Daoy (cell line): ENCODE data around the gene PNPLA5. TPM values are rescaled to one million over a fixed set of nuclear protein-coding genes. Genes with fewer than 3 reads are reported as not detected.

Source experiments
- DNase-seq: peaks from one replicate; pipeline ENCODE4 v3.0.0-alpha.2; 2015; ENCODE audit warnings: low read depth
- total RNA-seq: library from RNA; depleted of rRNA; stranded (reverse); fragments of >200 nt; shearing (Covaris generic); gene quantifications from 2 replicates; pipeline ENCODE4 v1.2.3, GENCODE V29; 2014; rRNA removed

PNPLA5 gene
- total RNA-seq, 1 experiment from 2014 or later: not detected

DNA sequence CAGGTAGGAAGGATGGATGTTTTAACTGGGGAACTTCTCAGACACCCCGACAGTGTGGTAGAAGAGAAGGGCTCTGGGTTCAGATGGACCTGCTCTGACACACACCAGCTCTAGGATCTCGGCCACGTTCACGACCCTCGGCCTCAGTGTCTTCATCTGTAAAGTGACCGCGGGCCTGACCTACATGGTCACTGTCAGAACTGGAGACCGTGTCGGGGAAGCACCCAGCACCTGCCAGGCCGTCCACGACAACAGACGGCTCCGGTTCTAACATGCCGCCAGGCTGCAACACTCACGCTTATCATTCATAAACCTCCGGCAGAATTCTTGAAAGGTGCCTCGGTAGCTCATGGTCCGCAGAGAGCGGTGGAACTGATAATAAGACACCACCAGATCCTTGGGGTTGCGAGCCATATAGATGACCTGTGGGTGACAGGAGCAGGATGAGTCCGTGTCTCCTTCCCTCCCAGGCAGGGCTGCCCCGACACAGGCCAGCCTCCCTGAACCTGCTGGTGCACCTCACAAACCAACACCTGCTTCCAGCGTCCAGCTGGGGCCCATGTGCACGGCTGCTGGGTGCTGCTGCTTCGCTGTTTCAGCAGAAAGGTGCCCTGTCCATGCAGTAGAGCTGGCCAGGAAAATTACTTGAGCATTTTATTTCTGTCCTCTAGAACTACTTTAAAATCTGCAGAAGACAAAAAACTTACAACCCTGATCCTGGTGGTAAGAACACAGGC is 53.1 kb downstream of the PNPLA5 start:
- no peak for DNase-seq

DNA sequence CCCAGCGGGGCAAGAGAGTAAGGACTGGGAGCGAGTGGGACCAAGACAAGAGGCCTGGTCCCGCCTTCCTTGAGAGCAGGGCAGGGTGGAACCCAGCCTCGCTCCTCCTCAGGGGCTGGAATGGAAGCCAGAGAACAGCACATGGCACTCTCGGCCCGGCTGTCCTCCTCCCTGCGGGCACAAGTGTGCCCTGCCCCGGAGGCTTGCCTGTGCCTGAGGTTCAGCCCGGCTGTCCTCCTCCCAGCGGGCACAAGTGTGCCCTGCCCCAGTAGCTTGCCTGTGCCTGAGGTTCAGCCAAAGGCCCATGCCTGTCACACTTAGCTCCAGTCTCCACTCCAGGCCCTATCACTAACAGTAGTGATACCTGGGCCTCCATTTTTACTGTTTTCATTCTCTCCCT is 53.7 kb downstream of the PNPLA5 start:
- DNase-seq: no peak

DNA sequence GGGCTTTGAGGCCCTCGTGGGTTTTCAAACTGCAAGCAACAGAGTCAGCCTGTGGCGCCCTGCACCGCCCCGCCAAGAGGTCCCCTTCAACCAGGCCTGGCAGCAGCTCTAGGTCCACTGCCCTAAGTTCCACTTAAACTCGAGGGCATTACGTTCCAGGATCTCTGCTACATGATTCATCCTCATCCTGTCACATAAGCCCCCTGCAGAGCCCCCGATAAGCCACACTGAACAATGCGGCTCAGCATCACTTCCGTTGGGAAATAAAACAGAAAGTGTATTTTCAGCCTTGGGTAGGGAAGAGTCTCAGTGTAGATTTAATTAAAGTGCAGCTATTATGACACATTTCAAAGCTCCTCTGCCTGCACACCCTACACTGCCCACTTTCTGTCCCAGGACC is 54.1 kb downstream of the PNPLA5 start:
- peak; percentile 79 for DNase-seq

DNA sequence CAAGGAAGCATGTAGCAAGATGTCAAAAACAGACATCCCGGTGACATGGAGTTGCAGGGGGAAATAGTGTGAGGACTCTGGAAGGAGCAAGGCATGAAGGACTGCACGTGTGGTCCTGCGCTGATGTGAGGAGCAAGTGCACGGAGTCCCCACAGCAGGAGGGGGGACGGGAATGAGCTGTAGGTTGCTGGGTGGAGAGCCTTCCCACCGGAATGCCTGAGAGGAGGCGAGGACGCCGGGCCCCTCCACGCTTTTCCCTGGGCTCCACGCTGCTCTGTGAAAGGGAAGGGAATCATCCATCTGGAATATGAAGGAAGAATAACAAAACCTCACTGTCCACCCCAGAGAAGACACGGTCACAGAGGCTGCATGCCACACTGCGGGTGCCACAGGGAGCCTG is 56.1 kb downstream of the PNPLA5 start:
- no peak for DNase-seq

DNA sequence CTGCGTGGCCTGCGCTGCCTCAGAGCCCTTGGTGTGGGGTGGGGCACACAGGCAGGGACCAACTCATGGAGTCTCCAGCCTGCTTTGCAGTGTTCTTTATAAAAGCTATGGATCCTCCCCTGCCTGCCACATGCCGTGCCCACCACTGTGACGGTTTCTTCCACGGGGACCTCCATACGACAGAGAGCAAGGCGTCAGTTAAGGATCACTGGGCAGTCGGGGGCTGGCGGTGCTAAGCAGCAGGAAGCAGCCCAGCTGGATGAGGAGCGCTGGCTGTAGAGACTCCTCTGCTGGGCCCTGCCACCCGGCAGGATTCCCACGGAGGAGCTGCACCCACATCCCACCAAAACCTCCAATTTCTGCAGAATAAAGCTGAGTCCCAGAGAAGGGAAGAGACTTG is 56.6 kb downstream of the PNPLA5 start:
- no peak for DNase-seq

DNA sequence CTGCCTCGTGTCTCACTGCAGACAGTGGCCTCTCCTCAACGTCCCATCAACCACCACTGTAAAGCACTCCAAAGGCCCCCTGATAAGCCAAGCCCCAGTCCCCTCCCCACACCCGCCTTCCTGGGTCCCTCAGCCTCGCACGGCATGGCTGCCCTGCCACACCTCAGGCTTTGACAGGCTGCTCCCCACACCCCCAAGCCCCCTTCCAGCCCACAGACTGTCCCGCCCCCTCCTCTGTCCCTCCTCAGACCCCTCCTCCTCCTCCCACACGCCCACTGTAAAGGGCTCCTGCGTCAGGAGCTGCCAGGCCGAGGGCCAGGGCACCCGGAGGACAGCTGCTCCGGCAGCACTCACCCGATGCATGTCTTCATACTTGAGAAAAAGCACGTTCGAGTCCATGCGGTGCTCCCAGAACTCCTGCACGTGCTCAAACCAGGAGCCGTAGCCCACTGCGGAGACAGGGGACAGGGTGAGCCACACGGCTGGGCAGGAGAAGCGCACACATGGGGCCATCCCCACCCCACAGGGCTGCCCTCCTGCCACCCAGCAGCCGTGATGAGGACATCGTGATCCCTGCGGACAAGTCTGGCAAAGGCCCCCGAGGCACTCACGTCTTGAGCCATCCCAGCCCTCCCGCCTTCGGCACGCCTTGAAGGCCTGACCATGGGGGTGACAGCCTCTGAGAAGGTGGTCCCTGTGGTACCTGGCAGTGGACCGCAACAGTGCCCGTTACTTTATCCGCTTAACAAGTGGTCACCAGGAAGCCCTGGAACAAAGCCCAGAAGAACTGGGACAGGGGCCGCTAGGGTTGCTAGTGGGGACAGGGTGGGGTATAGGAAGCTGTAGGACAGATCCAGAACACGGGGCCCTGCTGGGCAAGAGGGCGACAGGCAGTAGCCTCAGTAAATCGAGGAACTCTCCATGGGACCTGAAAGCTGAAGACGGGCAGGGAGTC is 58.2 kb downstream of the PNPLA5 start:
- DNase-seq: no peak

DNA sequence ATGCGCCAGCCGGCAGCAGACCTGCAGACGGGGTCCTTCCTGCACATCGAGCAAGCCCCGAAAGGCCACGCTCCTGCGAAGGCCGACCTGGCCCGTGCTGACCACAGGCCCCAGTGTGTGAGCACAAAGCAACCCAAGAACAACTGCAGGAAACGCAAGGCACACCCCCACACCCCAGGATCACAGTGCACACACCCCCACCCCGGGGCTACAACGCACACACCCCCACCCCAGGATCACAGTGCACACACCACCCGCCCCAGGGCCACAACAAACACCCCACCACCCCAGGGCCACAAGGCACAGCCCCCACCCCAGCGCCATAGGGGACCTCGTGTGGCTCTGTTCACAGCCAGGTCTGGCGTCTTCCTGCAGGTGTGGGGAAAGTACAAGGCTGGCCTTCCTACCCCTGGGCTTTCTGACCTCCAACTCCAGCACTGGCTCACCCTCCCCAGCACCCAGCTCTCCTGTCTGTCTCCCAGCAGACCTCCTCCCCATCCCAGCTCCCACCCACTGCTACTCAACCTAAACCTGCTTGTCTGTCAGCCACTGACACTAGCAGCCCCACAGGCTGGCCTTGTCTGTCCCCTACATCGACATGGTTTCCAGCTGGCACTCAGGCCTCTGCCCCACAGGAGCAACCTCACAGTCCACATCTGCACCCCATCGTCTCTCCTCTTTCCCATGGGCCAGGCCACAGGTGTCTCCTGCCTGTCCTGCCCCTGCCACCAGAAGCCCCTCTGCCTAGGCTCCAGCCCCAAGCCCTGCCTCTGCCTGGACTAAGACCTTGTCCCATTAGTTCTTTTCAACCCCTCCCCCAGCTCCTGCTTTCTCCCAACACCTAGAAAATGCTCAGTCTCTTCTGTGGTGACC is 59.2 kb downstream of the PNPLA5 start:
- DNase-seq: no peak

DNA sequence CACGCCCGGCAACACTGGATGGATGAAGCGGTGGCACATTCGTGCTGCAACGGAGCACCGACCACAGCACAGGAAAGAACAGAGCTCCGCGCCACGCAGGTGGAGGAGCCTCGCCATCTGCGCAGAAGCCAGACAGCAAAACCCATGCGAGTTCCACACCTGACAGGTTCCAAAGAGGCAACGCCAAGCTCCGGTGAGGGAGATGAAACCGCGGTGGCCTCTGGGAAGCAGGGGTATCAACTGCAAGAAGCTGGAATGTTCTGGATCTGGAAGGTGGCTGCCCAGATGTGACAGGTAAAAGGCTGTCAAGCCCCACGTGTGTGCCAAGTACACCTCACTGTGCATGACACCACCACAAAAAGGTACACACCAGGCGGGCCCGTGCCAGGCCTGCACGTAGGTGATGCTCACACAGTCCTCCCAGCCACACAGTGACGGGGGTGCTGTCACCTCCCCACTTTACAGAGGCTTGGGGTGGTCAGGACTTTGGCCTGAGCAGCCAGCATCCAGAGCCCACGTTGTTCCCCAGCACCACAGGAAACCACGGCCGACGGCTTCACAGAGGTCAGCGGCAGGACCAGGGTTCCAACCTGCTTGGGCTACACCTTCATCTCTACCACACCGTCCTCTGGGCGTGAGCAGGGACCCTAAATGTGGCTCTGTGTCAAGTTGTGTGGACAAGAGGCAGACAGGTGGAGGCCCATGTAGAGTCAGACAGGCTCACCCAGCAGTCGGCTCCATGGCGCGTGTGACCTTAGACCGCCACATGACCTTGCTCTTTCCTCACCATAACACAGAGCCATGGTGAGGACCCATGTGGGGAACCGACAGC is 60.0 kb downstream of the PNPLA5 start:
- no peak for DNase-seq

DNA sequence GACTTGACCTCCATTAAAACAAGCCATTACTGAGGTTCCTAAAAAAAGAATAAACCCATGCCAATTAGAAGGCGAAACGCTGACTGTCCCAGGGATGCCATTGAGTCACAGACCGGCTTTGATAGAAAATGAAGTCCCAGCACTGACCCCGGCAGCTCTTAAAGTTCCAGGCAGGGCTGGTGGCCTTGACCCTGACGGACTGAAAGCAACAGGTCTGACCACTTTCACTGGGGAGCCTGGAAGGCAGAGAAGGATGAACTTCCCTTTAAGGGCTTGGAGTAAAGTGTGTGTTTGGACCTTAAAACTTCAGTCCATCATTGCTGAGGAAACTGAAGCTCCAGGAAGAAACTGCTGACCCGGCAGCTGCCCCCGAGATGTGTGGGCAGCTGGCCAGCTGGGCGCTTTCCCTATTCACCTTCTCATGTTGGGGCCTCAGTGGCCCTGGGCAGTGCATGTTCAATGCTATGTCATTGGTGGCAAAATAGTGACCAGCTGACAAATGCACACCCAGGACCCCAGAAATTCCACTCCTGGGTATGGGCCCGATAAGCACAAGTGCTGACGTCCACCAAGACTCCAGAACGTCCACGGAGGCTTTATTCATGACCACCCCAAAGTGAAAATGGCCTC is 60.8 kb downstream of the PNPLA5 start:
- no peak for DNase-seq

DNA sequence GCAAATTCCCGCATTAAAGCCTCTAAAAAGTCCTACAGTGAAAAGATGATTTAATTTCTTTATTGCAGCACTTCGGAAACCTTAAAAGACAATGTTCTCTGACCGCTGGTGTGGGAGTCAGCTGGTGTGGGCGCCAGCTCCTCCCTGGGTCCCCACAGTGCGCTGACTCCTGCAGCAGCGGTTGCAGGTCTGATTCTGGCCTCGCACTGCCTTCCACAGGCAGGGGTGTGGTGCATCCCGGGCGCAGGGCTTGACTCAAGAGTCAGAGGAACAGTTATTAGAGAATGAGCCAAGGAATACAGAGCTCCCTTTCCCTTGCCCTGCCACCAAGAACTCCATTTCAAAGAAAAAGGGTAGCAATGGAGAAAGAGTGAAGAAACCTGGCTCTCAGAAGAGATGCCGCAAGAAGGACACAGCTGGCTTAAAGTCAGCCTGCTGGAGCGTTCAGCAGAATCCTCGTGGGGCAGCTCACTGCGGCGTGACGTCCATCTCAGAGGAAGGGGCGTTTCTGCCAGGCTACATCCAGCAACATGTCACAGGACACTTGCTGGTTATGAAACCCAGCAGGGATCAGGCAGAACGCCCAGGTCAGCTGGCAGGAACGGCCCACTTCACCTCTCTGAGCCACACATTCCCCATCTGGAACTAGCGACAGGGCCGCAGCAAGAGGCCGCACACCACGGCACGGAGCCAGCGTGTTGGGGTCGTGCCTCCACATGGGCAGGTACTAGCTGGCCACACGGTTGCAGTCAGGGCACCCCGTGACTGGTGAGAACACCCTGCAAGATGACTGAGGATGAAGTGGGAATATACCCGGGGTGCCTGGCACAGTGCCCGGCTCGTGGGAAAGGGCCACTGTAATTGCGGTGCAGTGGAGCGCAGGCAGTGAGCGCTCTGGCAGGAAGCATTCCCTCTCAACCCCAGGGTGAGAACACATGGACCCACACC is 61.6 kb downstream of the PNPLA5 start:
- DNase-seq: no peak

Other genes starting within 250 kb of the PNPLA5 start
- gene EFCAB6, start 79.7 kb downstream of the PNPLA5 start, total RNA-seq: 2.6 and 3.1 TPM in 2 replicates
- 1.0 and 2.2 TPM in 2 replicates for gene SULT4A1, start 29.5 kb downstream of the PNPLA5 start, total RNA-seq
- gene PNPLA3, start 31.8 kb upstream of the PNPLA5 start, total RNA-seq: 1.4 and 4.2 TPM in 2 replicates
- 45.1 and 56.7 TPM in 2 replicates for gene SAMM50, start 63.4 kb upstream of the PNPLA5 start, total RNA-seq
- 29.7 and 63.5 TPM in 2 replicates for gene PARVB, start 132.3 kb upstream of the PNPLA5 start, total RNA-seq